ENCODE data around the gene HMGN4. TPM values are rescaled to one million over a fixed set of nuclear protein-coding genes. Genes with fewer than 3 reads are reported as not detected.

The HMGN4 gene
- total RNA-seq, 1 donor from 2014 or later: 81.8 TPM

- H3K27me3 Mint-ChIP-seq (ENCODE audit: insufficient read depth, low read depth): peaks cover 17% of the 10 kb centered on the region
- H3K36me3 Mint-ChIP-seq: peaks cover 2% of the 10 kb centered on the region
- Histone ChIP-seq H3K9me3 (ENCODE audit: low read depth) (no peaks in the 10 kb centered on the region), H3K79me2 (ENCODE audit: low read depth) (no peaks in the 10 kb centered on the region), H3F3A (ENCODE audit: low read depth) (peaks cover 47% of the 10 kb centered on the region), H3K27me3 (no peaks in the 10 kb centered on the region), H3K27ac (no peak overlapping the region), H3K9ac (no peak overlapping the region), H3K4me2 (peak overlapping the region; percentile 91), H3K36me3 (no peaks in the 10 kb centered on the region), H3K4me1 (peaks cover 3% of the 10 kb centered on the region), H4K20me1 (ENCODE audit: low read depth) (peaks cover 6% of the 10 kb centered on the region), H3K4me3 (peak overlapping the region; percentile 85), H2AFZ (replicated peaks) (peak overlapping the region; percentile 70)
- H3K27ac Mint-ChIP-seq: peak overlapping the region; percentile 55
- peaks cover 4% of the 10 kb centered on the region for H3K9me3 Mint-ChIP-seq
- peaks cover 19% of the 10 kb centered on the region for H3K4me1 Mint-ChIP-seq
- TF ChIP-seq EZH2phosphoT487 (IDR thresholded peaks at IDR 0.05): no peak
- no peak for TF ChIP-seq EZH2 (IDR thresholded peaks at IDR 0.05)
- TF ChIP-seq CTCF (IDR thresholded peaks at IDR 0.05): no peak
- DNase-seq (ENCODE audit: low spot score): peak; percentile 48
- H3K4me3 Mint-ChIP-seq: no peak overlapping the region
Observed at GRCh38 chr6:26555505-26556262, 17.5 kb downstream of the HMGN4 start.

GRCh38 chr6:26556263-26557070 lies 18.3 kb downstream of the HMGN4 start:
- peak overlapping the region; percentile 70 for H2AFZ ChIP-seq (replicated peaks)
- Mint-ChIP-seq H3K9me3 (peaks cover 4% of the 10 kb centered on the region), H3K4me3 (no peak overlapping the region), H3K4me1 (peaks cover 19% of the 10 kb centered on the region), H3K27ac (peak overlapping the region; percentile 94), H3K36me3 (peaks cover 2% of the 10 kb centered on the region), H3K27me3 (ENCODE audit: insufficient read depth, low read depth) (peaks cover 16% of the 10 kb centered on the region)
- peaks cover 6% of the 10 kb centered on the region for H4K20me1 ChIP-seq (ENCODE audit: low read depth)
- no peaks in the 10 kb centered on the region for H3K9me3 ChIP-seq (ENCODE audit: low read depth)
- peaks cover 3% of the 10 kb centered on the region for H3K4me1 ChIP-seq
- TF ChIP-seq EZH2phosphoT487 (IDR thresholded peaks at IDR 0.05): no peak
- H3K9ac ChIP-seq: no peak overlapping the region
- DNase-seq (ENCODE audit: low spot score): peak; percentile 75
- peak overlapping the region; percentile 91 for H3K4me2 ChIP-seq
- peaks cover 39% of the 10 kb centered on the region for H3F3A ChIP-seq (ENCODE audit: low read depth)
- no peaks in the 10 kb centered on the region for H3K36me3 ChIP-seq
- no peak overlapping the region for H3K27ac ChIP-seq
- peak overlapping the region; percentile 85 for H3K4me3 ChIP-seq
- no peaks in the 10 kb centered on the region for H3K27me3 ChIP-seq
- H3K79me2 ChIP-seq (ENCODE audit: low read depth): no peaks in the 10 kb centered on the region

GRCh38 chr6:26561533-26562466 lies 23.6 kb downstream of the HMGN4 start:
- H3K9me3 Mint-ChIP-seq: peaks cover 8% of the 10 kb centered on the region
- Histone ChIP-seq H3K9ac (no peak overlapping the region), H3K4me3 (no peak overlapping the region), H3K9me3 (ENCODE audit: low read depth) (no peaks in the 10 kb centered on the region), H2AFZ (replicated peaks) (no peak overlapping the region), H3K27ac (no peak overlapping the region), H3K27me3 (no peaks in the 10 kb centered on the region), H3K4me2 (no peak overlapping the region), H3K36me3 (no peaks in the 10 kb centered on the region), H4K20me1 (ENCODE audit: low read depth) (no peaks in the 10 kb centered on the region), H3F3A (ENCODE audit: low read depth) (peaks cover 7% of the 10 kb centered on the region), H3K79me2 (ENCODE audit: low read depth) (no peaks in the 10 kb centered on the region), H3K4me1 (no peaks in the 10 kb centered on the region)
- peaks cover 4% of the 10 kb centered on the region for H3K27me3 Mint-ChIP-seq (ENCODE audit: insufficient read depth, low read depth)
- H3K4me3 Mint-ChIP-seq: peak overlapping the region; percentile 54
- no peak overlapping the region for H3K27ac Mint-ChIP-seq
- no peaks in the 10 kb centered on the region for H3K36me3 Mint-ChIP-seq
- DNase-seq (ENCODE audit: low spot score): no peak
- no peak for TF ChIP-seq EZH2 (IDR thresholded peaks at IDR 0.05)
- TF ChIP-seq CTCF (IDR thresholded peaks at IDR 0.05): no peak
- TF ChIP-seq EZH2phosphoT487 (IDR thresholded peaks at IDR 0.05): no peak
- H3K4me1 Mint-ChIP-seq: peaks cover 1% of the 10 kb centered on the region

All from neural progenitor cell (in vitro differentiated cells).